Measurements from ENCODE around the gene PCF11. TPM values are rescaled to one million over a fixed set of nuclear protein-coding genes. Genes with fewer than 3 reads are reported as not detected.

Gene PCF11
- total RNA-seq, 1 donor = 46.2 TPM

GRCh38 chr11:83191986-83192385, 35.1 kb downstream of the PCF11 start:
- no peak overlapping the region for H3K4me3 ChIP-seq (ENCODE audit: low read depth, low read length)
- TF ChIP-seq CTCF (IDR thresholded peaks at IDR 0.05; ENCODE audit: insufficient read depth, low read depth, low read length) = no peak
- DNase-seq (ENCODE audit: low read depth) = no peak

GRCh38 chr11:83192606-83193245, 35.8 kb downstream of the PCF11 start:
- peak; percentile 54 for DNase-seq (ENCODE audit: low read depth)
- no peak for TF ChIP-seq CTCF (IDR thresholded peaks at IDR 0.05; ENCODE audit: insufficient read depth, low read depth, low read length)

GRCh38 chr11:83193315-83194280, 36.7 kb downstream of the PCF11 start, which contains the start of gene ANKRD42:
ANKRD42 (plus strand) TSS chr11:83193712; CDS start chr11:83194671, 959 bp downstream.
- peak within 1 kb of the TSS; percentile 80 for H3K4me3 ChIP-seq (ENCODE audit: low read depth, low read length)
- DNase-seq (ENCODE audit: low read depth) = peak; percentile 96
- no peak for TF ChIP-seq CTCF (IDR thresholded peaks at IDR 0.05; ENCODE audit: insufficient read depth, low read depth, low read length)

More at GRCh38 chr11:83192606-83193245, 35.8 kb downstream of the PCF11 start:
- peak overlapping the region; percentile 80 for H3K4me3 ChIP-seq (ENCODE audit: low read depth, low read length)

GRCh38 chr11:83194281-83195142, 37.6 kb downstream of the PCF11 start:
- no peak for TF ChIP-seq CTCF (IDR thresholded peaks at IDR 0.05; ENCODE audit: insufficient read depth, low read depth, low read length)
- DNase-seq (ENCODE audit: low read depth) = peak; percentile 90

GRCh38 chr11:83195143-83195466, 38.2 kb downstream of the PCF11 start:
- TF ChIP-seq CTCF (IDR thresholded peaks at IDR 0.05; ENCODE audit: insufficient read depth, low read depth, low read length) = peak; percentile 11
- DNase-seq (ENCODE audit: low read depth) = no peak
- peak overlapping the region; percentile 80 for H3K4me3 ChIP-seq (ENCODE audit: low read depth, low read length)

More at GRCh38 chr11:83194281-83195142, 37.6 kb downstream of the PCF11 start:
- H3K4me3 ChIP-seq (ENCODE audit: low read depth, low read length) = peak overlapping the region; percentile 80

GRCh38 chr11:83195649-83196048, 38.7 kb downstream of the PCF11 start:
- DNase-seq (ENCODE audit: low read depth) = no peak
- peak overlapping the region; percentile 80 for H3K4me3 ChIP-seq (ENCODE audit: low read depth, low read length)
- TF ChIP-seq CTCF (IDR thresholded peaks at IDR 0.05; ENCODE audit: insufficient read depth, low read depth, low read length) = no peak
